Activated naive CD8-positive, alpha-beta T cell treated with anti-CD3 and anti-CD28 coated beads, Interleukin-2, amount 50 U/mL, for 24 hours (primary cell): ENCODE results near the gene OAS2.

Source experiments
- ATAC-seq: fragments of 150-1000 bp; cut with Tn5 transposase; one replicate; pipeline ENCODE4 v1.10.0; 2021
- DNase-seq: peaks from one replicate; pipeline ENCODE4 v3.0.0; 2021
- H3K27ac Mint-ChIP-seq: one replicate; pipeline ENCODE4 v1.8.0; 2021; ENCODE audit warnings: mild to moderate bottlenecking, mixed read lengths
- H3K27me3 Mint-ChIP-seq: one replicate; pipeline ENCODE4 v1.8.0; 2021; ENCODE audit warnings: mixed read lengths
- H3K36me3 Mint-ChIP-seq: one replicate; pipeline ENCODE4 v1.8.0; 2021; ENCODE audit warnings: low read depth, mixed read lengths
- H3K4me1 Mint-ChIP-seq: one replicate; pipeline ENCODE4 v1.8.0; 2021; ENCODE audit warnings: mixed read lengths
- H3K4me3 Mint-ChIP-seq: one replicate; pipeline ENCODE4 v1.8.0; 2021; ENCODE audit warnings: mild to moderate bottlenecking, moderate library complexity, mixed read lengths
- H3K9me3 Mint-ChIP-seq: one replicate; pipeline ENCODE4 v1.8.0; 2021; ENCODE audit warnings: mixed read lengths

The OAS2 gene

GRCh38 chr12:112965643-112966042 lies 12.7 kb upstream of the OAS2 start:
- H3K27ac Mint-ChIP-seq = no peak overlapping the region
- no peaks in the 10 kb centered on the region for H3K4me1 Mint-ChIP-seq
- peaks cover 28% of the 10 kb centered on the region for H3K36me3 Mint-ChIP-seq
- no peaks in the 10 kb centered on the region for H3K27me3 Mint-ChIP-seq
- H3K4me3 Mint-ChIP-seq = no peak overlapping the region
- no peak for DNase-seq
- no peak for ATAC-seq
- H3K9me3 Mint-ChIP-seq = no peaks in the 10 kb centered on the region

GRCh38 chr12:112967306-112967705 lies 11.0 kb upstream of the OAS2 start:
- no peaks in the 10 kb centered on the region for H3K4me1 Mint-ChIP-seq
- no peaks in the 10 kb centered on the region for H3K27me3 Mint-ChIP-seq
- no peaks in the 10 kb centered on the region for H3K9me3 Mint-ChIP-seq
- no peak overlapping the region for H3K27ac Mint-ChIP-seq
- ATAC-seq (no peak), DNase-seq (no peak)
- no peak overlapping the region for H3K4me3 Mint-ChIP-seq
- H3K36me3 Mint-ChIP-seq = peaks cover 13% of the 10 kb centered on the region

- Mint-ChIP-seq H3K27me3 (no peaks in the 10 kb centered on the region), H3K27ac (no peak overlapping the region), H3K4me3 (no peak overlapping the region), H3K4me1 (no peaks in the 10 kb centered on the region), H3K36me3 (peaks cover 10% of the 10 kb centered on the region), H3K9me3 (no peaks in the 10 kb centered on the region)
- ATAC-seq = no peak
- no peak for DNase-seq
Measured at GRCh38 chr12:112967858-112968257, 10.5 kb upstream of the OAS2 start.

DNA sequence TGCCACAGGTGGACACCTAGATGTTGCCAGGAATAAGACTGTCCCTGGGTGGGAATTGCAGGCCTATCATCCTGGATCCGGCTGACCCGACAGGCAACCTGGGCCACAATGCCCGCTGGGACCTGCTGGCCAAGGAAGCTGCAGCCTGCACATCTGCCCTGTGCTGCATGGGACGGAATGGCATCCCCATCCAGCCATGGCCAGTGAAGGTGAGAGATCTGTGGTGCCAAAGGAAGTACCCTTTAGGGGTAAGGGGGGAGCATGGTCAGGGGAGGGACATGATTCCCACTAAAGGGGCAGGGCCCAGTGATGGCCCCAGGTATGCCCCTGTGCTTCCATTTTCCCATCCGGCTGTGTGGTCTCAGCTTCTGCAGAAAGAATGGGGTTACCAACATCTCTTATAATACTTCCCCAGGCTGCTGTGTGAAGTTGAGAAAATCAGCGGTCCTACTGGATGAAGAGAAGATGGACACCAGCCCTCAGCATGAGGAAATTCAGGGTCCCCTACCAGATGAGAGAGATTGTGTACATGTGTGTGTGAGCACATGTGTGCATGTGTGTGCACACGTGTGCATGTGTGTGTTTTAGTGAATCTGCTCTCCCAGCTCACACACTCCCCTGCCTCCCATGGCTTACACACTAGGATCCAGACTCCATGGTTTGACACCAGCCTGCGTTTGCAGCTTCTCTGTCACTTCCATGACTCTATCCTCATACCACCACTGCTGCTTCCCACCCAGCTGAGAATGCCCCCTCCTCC lies 8.6 kb upstream of the OAS2 start:
- no peak for DNase-seq
- no peaks in the 10 kb centered on the region for H3K27me3 Mint-ChIP-seq
- no peaks in the 10 kb centered on the region for H3K4me1 Mint-ChIP-seq
- ATAC-seq = no peak
- H3K4me3 Mint-ChIP-seq = no peak overlapping the region
- H3K36me3 Mint-ChIP-seq = peaks cover 4% of the 10 kb centered on the region
- no peak overlapping the region for H3K27ac Mint-ChIP-seq
- no peaks in the 10 kb centered on the region for H3K9me3 Mint-ChIP-seq

- ATAC-seq (no peak), DNase-seq (no peak)
- Mint-ChIP-seq H3K4me1 (no peaks in the 10 kb centered on the region), H3K36me3 (peaks cover 4% of the 10 kb centered on the region), H3K27ac (no peak overlapping the region), H3K4me3 (no peak overlapping the region), H3K9me3 (no peaks in the 10 kb centered on the region), H3K27me3 (no peaks in the 10 kb centered on the region)
Measured at GRCh38 chr12:112970391-112970790, 7.9 kb upstream of the OAS2 start.

GRCh38 chr12:112971248-112971647 lies 7.1 kb upstream of the OAS2 start:
- ATAC-seq (no peak), DNase-seq (no peak)
- Mint-ChIP-seq H3K9me3 (no peaks in the 10 kb centered on the region), H3K36me3 (peaks cover 3% of the 10 kb centered on the region), H3K4me1 (no peaks in the 10 kb centered on the region), H3K27ac (no peak overlapping the region), H3K4me3 (no peak overlapping the region), H3K27me3 (no peaks in the 10 kb centered on the region)

GRCh38 chr12:112973011-112973735 lies 5.1 kb upstream of the OAS2 start:
- H3K27me3 Mint-ChIP-seq = no peaks in the 10 kb centered on the region

GRCh38 chr12:112973818-112974231 lies 4.5 kb upstream of the OAS2 start:
- H3K27me3 Mint-ChIP-seq = no peaks in the 10 kb centered on the region
- no peak overlapping the region for H3K27ac Mint-ChIP-seq
- no peaks in the 10 kb centered on the region for H3K9me3 Mint-ChIP-seq
- no peak for DNase-seq
- H3K4me3 Mint-ChIP-seq = no peak overlapping the region
- H3K36me3 Mint-ChIP-seq = peaks cover 2% of the 10 kb centered on the region
- H3K4me1 Mint-ChIP-seq = peaks cover 7% of the 10 kb centered on the region
- no peak for ATAC-seq

More at GRCh38 chr12:112973011-112973735, 5.1 kb upstream of the OAS2 start:
- H3K4me1 Mint-ChIP-seq = peaks cover 7% of the 10 kb centered on the region
- H3K27ac Mint-ChIP-seq = no peak overlapping the region
- ATAC-seq (no peak), DNase-seq (no peak)
- no peaks in the 10 kb centered on the region for H3K9me3 Mint-ChIP-seq
- peaks cover 2% of the 10 kb centered on the region for H3K36me3 Mint-ChIP-seq
- no peak overlapping the region for H3K4me3 Mint-ChIP-seq

DNA sequence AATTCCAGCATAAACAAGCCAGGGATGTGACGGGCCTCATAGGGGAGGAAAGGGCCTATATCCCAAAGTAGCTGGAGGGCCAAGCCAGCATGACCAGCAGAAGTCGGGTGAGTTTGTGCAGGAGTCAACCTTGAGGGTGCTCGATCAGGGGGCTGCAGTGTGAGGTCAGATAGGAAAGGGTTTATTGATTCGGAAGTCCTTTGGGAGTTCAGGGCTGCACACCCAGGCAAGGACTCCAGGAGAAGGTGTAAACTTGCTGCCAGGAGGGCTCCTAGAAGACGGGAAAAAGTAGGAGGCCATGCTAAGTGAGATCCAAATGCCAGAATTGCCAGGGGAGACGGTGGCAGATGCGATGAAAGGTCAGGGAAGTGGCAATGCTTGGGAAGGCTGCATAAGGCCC lies 3.4 kb upstream of the OAS2 start:
- H3K36me3 Mint-ChIP-seq = peaks cover 6% of the 10 kb centered on the region
- H3K9me3 Mint-ChIP-seq = no peaks in the 10 kb centered on the region
- peaks cover 7% of the 10 kb centered on the region for H3K4me1 Mint-ChIP-seq
- no peak overlapping the region for H3K4me3 Mint-ChIP-seq
- no peak overlapping the region for H3K27ac Mint-ChIP-seq
- H3K27me3 Mint-ChIP-seq = no peaks in the 10 kb centered on the region
- ATAC-seq (no peak), DNase-seq (no peak)

DNA sequence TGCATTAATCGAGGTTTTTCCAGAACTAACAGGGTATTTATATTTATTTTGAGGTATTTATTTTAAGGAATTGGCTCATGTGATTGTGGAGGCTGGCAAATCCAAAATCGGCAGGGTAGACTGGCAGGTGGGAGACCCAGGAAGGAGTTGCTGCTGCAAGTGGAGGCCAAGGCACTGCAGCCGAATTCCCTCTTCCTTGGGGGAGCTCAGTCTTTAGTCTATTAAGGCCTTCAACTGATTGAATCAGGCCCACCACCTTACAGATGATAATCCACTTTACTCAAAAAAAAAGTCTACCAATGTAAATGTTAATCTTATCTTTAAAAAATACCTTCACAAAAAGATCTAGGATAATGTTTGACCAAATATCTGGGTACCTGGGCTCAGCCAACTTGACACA lies 1.2 kb upstream of the OAS2 start:
- DNase-seq (no peak), ATAC-seq (no peak)
- Mint-ChIP-seq H3K4me1 (peaks cover 27% of the 10 kb centered on the region), H3K27me3 (no peaks in the 10 kb centered on the region), H3K27ac (peak overlapping the region; percentile 94), H3K36me3 (peaks cover 16% of the 10 kb centered on the region), H3K9me3 (peaks cover 1% of the 10 kb centered on the region), H3K4me3 (no peak overlapping the region)

GRCh38 chr12:112977641-112978040 lies 678 bp upstream of the OAS2 start:
- peak overlapping the region; percentile 94 for H3K27ac Mint-ChIP-seq
- ATAC-seq = no peak
- peaks cover 21% of the 10 kb centered on the region for H3K36me3 Mint-ChIP-seq
- H3K9me3 Mint-ChIP-seq = peaks cover 6% of the 10 kb centered on the region
- no peak for DNase-seq
- H3K4me3 Mint-ChIP-seq = peak overlapping the region; percentile 83
- peaks cover 32% of the 10 kb centered on the region for H3K4me1 Mint-ChIP-seq
- no peaks in the 10 kb centered on the region for H3K27me3 Mint-ChIP-seq

DNA sequence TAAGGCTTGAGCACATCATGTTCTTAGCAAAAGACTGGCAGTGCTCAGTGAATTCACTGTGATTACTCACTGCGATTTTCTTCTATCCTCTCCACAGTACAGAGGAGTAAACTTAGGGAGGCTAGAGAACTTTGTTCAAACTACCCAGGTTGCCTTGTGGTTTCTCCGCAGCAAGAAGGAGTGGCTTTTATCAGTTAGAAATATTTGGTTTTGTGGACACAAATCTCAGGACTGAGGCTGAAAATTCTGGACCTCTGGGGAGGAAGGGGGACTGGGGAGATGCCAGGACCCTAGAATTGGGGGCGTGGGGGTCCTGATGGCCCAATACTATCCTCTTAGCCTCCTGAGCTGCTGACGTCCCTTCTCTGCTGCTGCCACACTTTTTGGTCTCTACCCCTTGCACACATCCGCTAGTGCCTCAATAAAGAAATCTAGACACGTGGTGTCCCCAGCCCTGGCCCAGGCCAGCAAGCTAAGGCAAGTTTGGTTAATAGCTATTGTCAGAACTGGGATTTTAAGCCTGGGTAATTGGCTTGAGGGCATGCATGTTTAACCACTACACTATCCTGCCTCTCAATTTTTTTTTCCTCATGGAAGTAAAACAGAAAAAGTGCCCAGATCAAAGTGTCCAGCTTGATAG lies 842 bp downstream of the OAS2 start:
- H3K9me3 Mint-ChIP-seq = peaks cover 16% of the 10 kb centered on the region
- peak; percentile 41 for ATAC-seq
- H3K27me3 Mint-ChIP-seq = no peaks in the 10 kb centered on the region
- H3K27ac Mint-ChIP-seq = peak overlapping the region; percentile 94
- H3K4me1 Mint-ChIP-seq = peaks cover 43% of the 10 kb centered on the region
- H3K36me3 Mint-ChIP-seq = peaks cover 36% of the 10 kb centered on the region
- peak; percentile 51 for DNase-seq
- peak overlapping the region; percentile 83 for H3K4me3 Mint-ChIP-seq

DNA sequence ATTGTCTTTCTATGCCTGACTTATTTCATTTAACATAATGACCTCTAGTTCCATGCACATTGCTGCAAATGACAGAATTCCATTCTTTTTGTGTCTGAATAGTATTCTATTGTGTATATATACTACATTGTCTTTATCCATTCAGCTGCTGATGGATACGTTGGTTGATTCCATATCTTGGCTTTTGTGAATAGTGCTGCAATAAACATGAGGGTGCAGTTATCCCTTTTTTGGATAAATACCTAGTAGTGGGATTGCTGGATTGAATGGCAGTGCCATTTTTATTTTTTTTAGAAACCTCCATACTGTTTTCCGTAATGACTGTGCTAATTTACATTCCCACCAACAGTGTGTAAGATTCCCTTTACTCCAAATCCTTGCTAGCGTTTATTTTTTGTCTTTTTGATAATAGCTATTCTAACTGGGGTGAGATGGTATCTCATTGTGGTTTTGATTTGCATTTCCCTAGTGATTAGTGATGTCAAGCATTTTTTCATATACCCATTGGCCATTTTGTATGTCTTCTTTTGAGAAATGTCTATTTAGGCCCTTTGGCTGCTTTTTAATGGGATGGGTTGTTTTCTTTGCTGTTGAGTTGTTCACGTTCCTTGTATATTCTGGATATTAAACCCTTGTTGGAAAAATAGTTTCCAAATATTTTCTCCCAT lies 2.3 kb downstream of the OAS2 start:
- Mint-ChIP-seq H3K36me3 (peaks cover 51% of the 10 kb centered on the region), H3K27ac (peak overlapping the region; percentile 94), H3K9me3 (peaks cover 29% of the 10 kb centered on the region), H3K27me3 (no peaks in the 10 kb centered on the region), H3K4me1 (peaks cover 57% of the 10 kb centered on the region), H3K4me3 (peak overlapping the region; percentile 83)
- no peak for ATAC-seq
- DNase-seq = no peak

DNA sequence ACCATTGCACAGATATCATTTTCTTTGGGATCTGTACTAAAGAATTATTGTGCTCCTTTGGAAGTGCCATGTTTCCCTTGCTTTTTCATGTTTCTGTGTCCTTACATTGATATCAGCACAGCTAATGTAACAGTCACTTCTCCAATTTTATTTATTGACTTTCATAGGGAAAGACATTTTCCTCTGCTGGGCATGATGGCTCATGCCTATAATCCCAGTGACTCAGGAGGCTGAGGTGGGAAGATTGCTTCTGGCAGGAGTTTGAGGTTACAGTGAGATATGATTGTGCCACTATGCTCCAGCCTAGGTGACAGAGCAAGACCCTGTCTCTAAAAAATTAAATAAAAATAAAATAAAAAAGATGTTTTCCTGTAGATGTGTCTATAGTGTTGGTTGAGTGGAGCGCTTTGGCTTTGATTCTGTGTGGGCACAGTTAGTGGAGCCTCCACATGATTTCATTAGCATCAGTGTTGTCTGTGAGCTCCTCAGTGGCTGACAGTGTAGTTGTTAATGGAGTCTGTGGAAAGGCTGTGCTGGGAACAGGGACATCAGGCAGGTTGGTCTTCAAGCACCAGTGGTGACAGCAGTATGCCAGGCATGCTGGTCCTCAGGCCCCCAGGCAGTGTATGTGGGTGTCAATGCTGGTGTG lies 7.4 kb downstream of the OAS2 start:
- H3K27me3 Mint-ChIP-seq = no peaks in the 10 kb centered on the region
- DNase-seq (no peak), ATAC-seq (no peak)
- H3K4me1 Mint-ChIP-seq = peaks cover 77% of the 10 kb centered on the region
- no peak overlapping the region for H3K27ac Mint-ChIP-seq
- peaks cover 29% of the 10 kb centered on the region for H3K9me3 Mint-ChIP-seq
- no peak overlapping the region for H3K4me3 Mint-ChIP-seq
- H3K36me3 Mint-ChIP-seq = peaks cover 87% of the 10 kb centered on the region
